Measurements from ENCODE around the gene SLC4A3. TPM values are rescaled to one million over a fixed set of nuclear protein-coding genes. Genes with fewer than 3 reads are reported as not detected.

Gene SLC4A3
- total and polyA plus RNA-seq, 10 donors = 0.71 to 9.2 (median 3.0) TPM

- H3K36me3 ChIP-seq = no peaks in the 10 kb centered on the region
- DNase-seq = no peak
- peaks cover 0 to 29% (median 11%) of the 10 kb centered on the region in 6 donors for H3K4me1 ChIP-seq
- whole genome bisulfite sequencing, 5 donors = 64 to 79% (median 69%) methylated on average over 8 of the region's 8 CpGs
- H3K27ac ChIP-seq = no peak overlapping the region
- TF ChIP-seq POLR2AphosphoS5 (IDR thresholded peaks at IDR 0.05) (no peak), CTCF (IDR thresholded peaks at IDR 0.05 in 8 of 11, conservative IDR thresholded peaks at IDR 0.05 in 3 of 11) (no peak), POLR2A (IDR thresholded peaks at IDR 0.05) (no peak)
- no peak overlapping the region for H3K4me3 ChIP-seq
- peaks cover 0 to 55% (median 0%) of the 10 kb centered on the region in 7 donors for H3K27me3 ChIP-seq (replicated peaks in 1 of 7)
- H3K9me3 ChIP-seq = no peaks in the 10 kb centered on the region
- intact Hi-C loops (cut with DNase I; ENCODE audit: low total_unique reads) = loop anchor here (5.0 kb wide), 1 partner anchor 100 kb away; the partner anchor contains the start of genes CHPF and TMEM198
Observed at GRCh38 chr2:219642069-219642454, 14.6 kb downstream of the SLC4A3 start.

GRCh38 chr2:219642465-219643083 is 15.1 kb downstream of the SLC4A3 start:
- Histone ChIP-seq H3K36me3 (no peaks in the 10 kb centered on the region), H3K27ac (no peak overlapping the region), H3K4me1 (peaks cover 0 to 29% (median 11%) of the 10 kb centered on the region in 6 donors), H3K9me3 (no peaks in the 10 kb centered on the region), H3K4me3 (peak overlapping the region in 1 of 8 donors; percentile 26), H3K27me3 (replicated peaks in 1 of 7) (peaks cover 0 to 56% (median 0%) of the 10 kb centered on the region in 7 donors)
- 3 to 6% (median 4%) methylated on average over 11 to 24 of the region's 24 CpGs for WGBS, 5 donors
- intact Hi-C loops (cut with DNase I; ENCODE audit: low total_unique reads) = loop anchor here (5.0 kb wide), 1 partner anchor 100 kb away; the partner anchor contains the start of genes CHPF and TMEM198
- DNase-seq = peak; percentile 98
- TF ChIP-seq POLR2AphosphoS5 (IDR thresholded peaks at IDR 0.05) (peak; percentile 62 to 82 (median 74)), CTCF (IDR thresholded peaks at IDR 0.05 in 8 of 11, conservative IDR thresholded peaks at IDR 0.05 in 3 of 11) (peak; percentile 97 to 100 (median 99)), POLR2A (IDR thresholded peaks at IDR 0.05) (no peak)

- Histone ChIP-seq H3K27ac (no peak overlapping the region), H3K9me3 (no peaks in the 10 kb centered on the region), H3K4me1 (peaks cover 0 to 29% (median 11%) of the 10 kb centered on the region in 6 donors), H3K4me3 (no peak overlapping the region), H3K36me3 (no peaks in the 10 kb centered on the region), H3K27me3 (replicated peaks in 1 of 7) (peaks cover 0 to 53% (median 0%) of the 10 kb centered on the region in 7 donors)
- intact Hi-C loops (cut with DNase I; ENCODE audit: low total_unique reads) = loop anchor here (5.0 kb wide), 1 partner anchor 101 kb away; the partner anchor contains the start of genes CHPF and TMEM198
- DNase-seq = no peak
- 82 to 93% (median 86%) methylated on average over 7 of the region's 7 CpGs for WGBS, 5 donors
- TF ChIP-seq POLR2A (IDR thresholded peaks at IDR 0.05) (no peak), CTCF (IDR thresholded peaks at IDR 0.05 in 8 of 11, conservative IDR thresholded peaks at IDR 0.05 in 3 of 11) (no peak), POLR2AphosphoS5 (IDR thresholded peaks at IDR 0.05) (no peak)
Observed at GRCh38 chr2:219643084-219643473, 15.6 kb downstream of the SLC4A3 start.

GRCh38 chr2:219643788-219644398 is 16.5 kb downstream of the SLC4A3 start:
- no peaks in the 10 kb centered on the region for H3K36me3 ChIP-seq
- TF ChIP-seq POLR2A (IDR thresholded peaks at IDR 0.05) (no peak), CTCF (IDR thresholded peaks at IDR 0.05 in 8 of 11, conservative IDR thresholded peaks at IDR 0.05 in 3 of 11) (no peak), POLR2AphosphoS5 (IDR thresholded peaks at IDR 0.05) (no peak)
- H3K27me3 ChIP-seq (replicated peaks in 1 of 7) = peaks cover 0 to 53% (median 0%) of the 10 kb centered on the region in 7 donors
- peaks cover 0 to 27% (median 11%) of the 10 kb centered on the region in 6 donors for H3K4me1 ChIP-seq
- intact Hi-C loops (cut with DNase I; ENCODE audit: low total_unique reads) = loop anchor here (5.0 kb wide), 1 partner anchor 102 kb away; the partner anchor contains the start of genes CHPF and TMEM198
- no peak for DNase-seq
- H3K4me3 ChIP-seq = no peak overlapping the region
- 81 to 90% (median 89%) methylated on average over 14 of the region's 14 CpGs for WGBS, 5 donors
- no peak overlapping the region for H3K27ac ChIP-seq
- no peaks in the 10 kb centered on the region for H3K9me3 ChIP-seq

All from spleen (tissue), 11 donors.